Glutamatergic neuron (in vitro differentiated cells): ENCODE results near the gene DICER1. TPM values are rescaled to one million over a fixed set of nuclear protein-coding genes. Genes with fewer than 3 reads are reported as not detected.

Experiments used
- DNase-seq: peaks from one replicate; pipeline ENCODE4 v3.0.0; 2022
- H3K27ac Mint-ChIP-seq: one replicate; pipeline ENCODE4 v1.8.0; 2020; ENCODE audit warnings: mild to moderate bottlenecking, mixed read lengths, inconsistent platforms; ENCODE audit not compliant: unreplicated experiment
- H3K27me3 Mint-ChIP-seq: one replicate; pipeline ENCODE4 v1.8.0; 2020; ENCODE audit warnings: mild to moderate bottlenecking, moderate library complexity, mixed read lengths, inconsistent platforms; ENCODE audit not compliant: unreplicated experiment
- H3K36me3 Mint-ChIP-seq: one replicate; pipeline ENCODE4 v1.8.0; 2020; ENCODE audit warnings: mild to moderate bottlenecking, mixed read lengths, inconsistent platforms; ENCODE audit not compliant: unreplicated experiment
- H3K4me1 Mint-ChIP-seq: one replicate; pipeline ENCODE4 v1.8.0; 2020; ENCODE audit warnings: mild to moderate bottlenecking, low read depth, mixed read lengths, inconsistent platforms; ENCODE audit not compliant: unreplicated experiment
- H3K4me3 Mint-ChIP-seq: one replicate; pipeline ENCODE4 v1.8.0; 2020; ENCODE audit warnings: mild to moderate bottlenecking, mixed read lengths, inconsistent platforms; ENCODE audit not compliant: unreplicated experiment
- H3K9me3 Mint-ChIP-seq: one replicate; pipeline ENCODE4 v1.8.0; 2020; ENCODE audit warnings: mild to moderate bottlenecking, moderate library complexity, mixed read lengths, inconsistent platforms; ENCODE audit not compliant: unreplicated experiment
- total RNA-seq: library from RNA; stranded (reverse); fragmentation: NEBNext Ultra II Directional; extraction: Animal tissue kit (Norgen Biotek cat#: 25700); gene quantifications from one replicate; pipeline ENCODE4 v1.2.1, GENCODE V29; 2021; ENCODE audit not compliant: unreplicated experiment
- TF ChIP-seq, protein P1 (sequence below): fragments of 200-600 bp; sonication (generic); IDR thresholded peaks from one replicate; pipeline ENCODE4 v1.5.0; 2021; ENCODE audit not compliant: partially characterized antibody, unreplicated experiment

Gene DICER1
- total RNA-seq, 1 donor from 2014 or later: 113 TPM

GRCh38 chr14:95111507-95112164 is 45.7 kb downstream of the DICER1 start:
- DNase-seq: no peak
- no peak overlapping the region for H3K27ac Mint-ChIP-seq
- no peaks in the 10 kb centered on the region for H3K4me1 Mint-ChIP-seq
- H3K36me3 Mint-ChIP-seq: peaks cover 6% of the 10 kb centered on the region
- H3K4me3 Mint-ChIP-seq: no peak overlapping the region
- TF ChIP-seq, protein P1, sequence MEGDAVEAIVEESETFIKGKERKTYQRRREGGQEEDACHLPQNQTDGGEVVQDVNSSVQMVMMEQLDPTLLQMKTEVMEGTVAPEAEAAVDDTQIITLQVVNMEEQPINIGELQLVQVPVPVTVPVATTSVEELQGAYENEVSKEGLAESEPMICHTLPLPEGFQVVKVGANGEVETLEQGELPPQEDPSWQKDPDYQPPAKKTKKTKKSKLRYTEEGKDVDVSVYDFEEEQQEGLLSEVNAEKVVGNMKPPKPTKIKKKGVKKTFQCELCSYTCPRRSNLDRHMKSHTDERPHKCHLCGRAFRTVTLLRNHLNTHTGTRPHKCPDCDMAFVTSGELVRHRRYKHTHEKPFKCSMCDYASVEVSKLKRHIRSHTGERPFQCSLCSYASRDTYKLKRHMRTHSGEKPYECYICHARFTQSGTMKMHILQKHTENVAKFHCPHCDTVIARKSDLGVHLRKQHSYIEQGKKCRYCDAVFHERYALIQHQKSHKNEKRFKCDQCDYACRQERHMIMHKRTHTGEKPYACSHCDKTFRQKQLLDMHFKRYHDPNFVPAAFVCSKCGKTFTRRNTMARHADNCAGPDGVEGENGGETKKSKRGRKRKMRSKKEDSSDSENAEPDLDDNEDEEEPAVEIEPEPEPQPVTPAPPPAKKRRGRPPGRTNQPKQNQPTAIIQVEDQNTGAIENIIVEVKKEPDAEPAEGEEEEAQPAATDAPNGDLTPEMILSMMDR: no peak
- H3K9me3 Mint-ChIP-seq: no peaks in the 10 kb centered on the region
- no peaks in the 10 kb centered on the region for H3K27me3 Mint-ChIP-seq

- Mint-ChIP-seq H3K4me1 (no peaks in the 10 kb centered on the region), H3K4me3 (no peak overlapping the region), H3K36me3 (no peaks in the 10 kb centered on the region), H3K27ac (no peak overlapping the region), H3K9me3 (no peaks in the 10 kb centered on the region), H3K27me3 (no peaks in the 10 kb centered on the region)
- no peak for DNase-seq
- TF ChIP-seq, protein P1: no peak
Measured at GRCh38 chr14:95110178-95110577, 47.2 kb downstream of the DICER1 start.

DNA sequence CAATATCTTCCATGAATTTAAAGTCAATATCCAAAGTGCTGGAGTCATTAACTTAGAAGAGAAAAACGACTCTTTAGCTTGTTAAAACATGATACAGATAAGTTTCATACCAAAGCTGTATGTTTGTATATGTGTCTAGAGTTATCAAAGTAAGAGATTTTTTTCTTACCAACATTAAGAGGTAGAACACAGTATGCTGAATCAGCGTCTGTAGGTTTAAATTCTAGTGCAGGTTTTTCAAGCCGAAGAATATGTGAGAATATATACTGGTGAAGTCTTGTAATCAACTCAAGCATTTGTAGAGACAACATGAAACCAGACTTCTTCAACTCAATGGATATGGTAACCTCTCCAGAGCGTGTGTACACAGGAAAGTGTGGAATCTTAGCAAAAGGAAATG is 49.6 kb downstream of the DICER1 start:
- H3K9me3 Mint-ChIP-seq: no peaks in the 10 kb centered on the region
- H3K27me3 Mint-ChIP-seq: peaks cover 1% of the 10 kb centered on the region
- H3K27ac Mint-ChIP-seq: no peak overlapping the region
- no peak for DNase-seq
- no peak overlapping the region for H3K4me3 Mint-ChIP-seq
- H3K4me1 Mint-ChIP-seq: peaks cover 5% of the 10 kb centered on the region
- TF ChIP-seq, protein P1: no peak
- H3K36me3 Mint-ChIP-seq: no peaks in the 10 kb centered on the region

- TF ChIP-seq, protein P1: no peak
- H3K9me3 Mint-ChIP-seq: peaks cover 3% of the 10 kb centered on the region
- H3K27me3 Mint-ChIP-seq: peaks cover 1% of the 10 kb centered on the region
- no peak overlapping the region for H3K27ac Mint-ChIP-seq
- no peak for DNase-seq
- H3K4me1 Mint-ChIP-seq: peaks cover 12% of the 10 kb centered on the region
- H3K4me3 Mint-ChIP-seq: no peak overlapping the region
- no peaks in the 10 kb centered on the region for H3K36me3 Mint-ChIP-seq
Measured at GRCh38 chr14:95106971-95107370, 50.4 kb downstream of the DICER1 start.

DNA sequence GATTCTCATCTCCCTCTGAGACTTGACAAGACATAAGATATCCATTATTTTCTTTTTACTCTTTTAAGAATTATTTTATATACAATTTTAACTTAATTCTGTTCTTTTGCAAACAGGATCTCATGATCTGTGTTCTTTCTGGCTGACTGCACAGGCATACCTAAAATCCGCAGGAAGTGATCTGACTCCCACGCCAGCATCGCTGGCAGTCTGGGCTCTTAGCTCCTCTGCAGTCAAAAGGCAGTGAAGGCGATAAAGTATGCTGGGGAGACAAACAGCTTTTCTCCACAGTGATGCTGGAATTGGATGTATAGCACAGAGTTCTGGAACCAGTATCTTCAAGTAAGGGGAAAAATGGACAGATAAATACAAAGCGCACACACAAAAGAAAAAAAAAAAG is 52.4 kb downstream of the DICER1 start:
- Mint-ChIP-seq H3K27me3 (peaks cover 1% of the 10 kb centered on the region), H3K9me3 (peaks cover 3% of the 10 kb centered on the region), H3K36me3 (peaks cover 4% of the 10 kb centered on the region), H3K4me3 (no peak overlapping the region), H3K27ac (no peak overlapping the region), H3K4me1 (peaks cover 17% of the 10 kb centered on the region)
- TF ChIP-seq, protein P1: no peak
- DNase-seq: no peak
